ENCODE results near the gene MTG2. TPM values are rescaled to one million over a fixed set of nuclear protein-coding genes. Genes with fewer than 3 reads are reported as not detected.

MTG2 gene
- polyA plus RNA-seq, 1 of the 3 experiments (the other 2 are of a cell fraction): 42.9 TPM

GRCh38 chr20:62216636-62217566 lies 34.1 kb downstream of the MTG2 start (continued):
- TF ChIP-seq ZBTB33 (IDR thresholded peaks at IDR 0.05; ENCODE audit: borderline replicate concordance, low read depth) (no peak), MXI1 (IDR thresholded peaks at IDR 0.05; ENCODE audit: low read depth, low read length) (no peak)

DNA sequence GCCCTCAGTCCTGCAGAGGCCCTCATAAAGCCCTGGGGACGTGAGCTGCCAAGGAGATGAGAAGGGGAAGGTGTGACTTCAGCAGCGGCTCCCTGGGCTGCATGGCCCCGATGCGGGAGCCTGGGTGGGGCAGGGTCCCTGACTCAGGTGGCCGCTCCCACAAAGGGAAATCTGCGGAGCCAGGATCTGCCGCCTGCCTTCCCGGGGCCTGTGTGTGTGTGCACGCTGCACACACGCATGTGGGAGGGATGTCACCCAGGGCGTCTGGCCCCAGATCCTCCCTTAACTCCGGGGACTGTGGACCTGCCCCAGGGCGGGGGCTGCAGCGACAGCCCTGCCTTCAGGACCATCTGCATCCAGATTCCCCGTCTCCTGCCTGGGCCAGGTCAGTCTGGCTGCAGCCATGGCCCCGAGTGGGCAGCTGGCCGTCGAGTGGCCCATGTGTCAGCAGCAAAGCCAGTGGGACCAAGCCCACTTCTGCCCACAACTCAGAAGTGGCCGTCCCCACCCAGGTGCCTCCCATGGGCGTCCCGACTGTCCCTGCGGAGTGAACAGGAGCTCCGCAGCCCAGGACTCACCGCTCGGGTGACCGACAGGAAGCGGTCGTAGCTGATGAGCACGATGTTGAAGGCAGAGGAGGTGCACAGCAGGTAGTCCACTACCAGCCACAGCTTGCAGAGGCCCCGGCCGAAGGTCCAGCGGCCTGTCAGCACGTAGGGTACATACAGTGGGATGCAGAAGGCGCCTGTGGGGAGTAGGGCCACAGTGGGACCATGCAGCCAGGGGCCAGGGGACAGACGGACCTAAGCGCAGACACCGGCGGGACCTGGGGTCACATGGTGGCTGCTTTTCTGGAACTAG lies 35.3 kb downstream of the MTG2 start:
- no peak overlapping the region for H3K4me2 ChIP-seq
- no peaks in the 10 kb centered on the region for H3K79me2 ChIP-seq (ENCODE audit: insufficient read depth)
- H3K36me3 ChIP-seq (replicated peaks in 1 of 2; ENCODE audit: control insufficient read depth in 1 of 2, insufficient read depth in 2 of 2, low read length in 1 of 2): no peaks in the 10 kb centered on the region
- no peaks in the 10 kb centered on the region for H3K9me2 ChIP-seq
- H3K4me1 ChIP-seq (ENCODE audit: control insufficient read depth in 1 of 2, insufficient read depth in 2 of 2, low read depth in 1 of 2, low read length in 1 of 2): peaks cover 0 to 16% of the 10 kb centered on the region in 2 experiments; a peak in 1 of 4 replicates
- WGBS (ENCODE audit: low lambda C conversion rate): 72% methylated on average over 13 of the region's 38 CpGs
- no peak overlapping the region for H2AFZ ChIP-seq (ENCODE audit: low read depth)
- POLR2A ChIA-PET: no interaction called here
- 0 out of 2 replicates have a peak, but pooled peaks cover 8% of the 10 kb centered on the region for H4K20me1 ChIP-seq (ENCODE audit: insufficient read depth)
- H3K4me3 ChIP-seq (ENCODE audit: low read depth in 2 of 2, low read length in 1 of 2): no peak overlapping the region; a peak in 1 of 4 replicates
- no peaks in the 10 kb centered on the region for H3F3A ChIP-seq (replicated peaks; ENCODE audit: insufficient read depth)
- H3K9ac ChIP-seq: no peak overlapping the region
- DNase-seq: no peak
- peaks cover 34% of the 10 kb centered on the region for H3K27me3 ChIP-seq (ENCODE audit: insufficient read depth)
- TF ChIP-seq GATA2 (CRISPR knock-in tag; IDR thresholded peaks at IDR 0.05) (no peak), FOSL2 (IDR thresholded peaks at IDR 0.05; ENCODE audit: borderline replicate concordance, low read depth) (no peak), IRF3 (IDR thresholded peaks at IDR 0.05; ENCODE audit: low read depth, low read length) (no peak), NFIC (IDR thresholded peaks at IDR 0.05; ENCODE audit: borderline replicate concordance) (no peak), EP300 (IDR thresholded peaks at IDR 0.05; ENCODE audit: borderline replicate concordance in 1 of 2, low read depth in 1 of 2, low read length in 1 of 2) (no peak)
- TF ChIP-seq, protein P1, sequence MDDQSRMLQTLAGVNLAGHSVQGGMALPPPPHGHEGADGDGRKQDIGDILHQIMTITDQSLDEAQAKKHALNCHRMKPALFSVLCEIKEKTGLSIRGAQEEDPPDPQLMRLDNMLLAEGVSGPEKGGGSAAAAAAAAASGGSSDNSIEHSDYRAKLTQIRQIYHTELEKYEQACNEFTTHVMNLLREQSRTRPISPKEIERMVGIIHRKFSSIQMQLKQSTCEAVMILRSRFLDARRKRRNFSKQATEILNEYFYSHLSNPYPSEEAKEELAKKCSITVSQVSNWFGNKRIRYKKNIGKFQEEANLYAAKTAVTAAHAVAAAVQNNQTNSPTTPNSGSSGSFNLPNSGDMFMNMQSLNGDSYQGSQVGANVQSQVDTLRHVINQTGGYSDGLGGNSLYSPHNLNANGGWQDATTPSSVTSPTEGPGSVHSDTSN (IDR thresholded peaks at IDR 0.05): no peak
- TF ChIP-seq, protein P2, sequence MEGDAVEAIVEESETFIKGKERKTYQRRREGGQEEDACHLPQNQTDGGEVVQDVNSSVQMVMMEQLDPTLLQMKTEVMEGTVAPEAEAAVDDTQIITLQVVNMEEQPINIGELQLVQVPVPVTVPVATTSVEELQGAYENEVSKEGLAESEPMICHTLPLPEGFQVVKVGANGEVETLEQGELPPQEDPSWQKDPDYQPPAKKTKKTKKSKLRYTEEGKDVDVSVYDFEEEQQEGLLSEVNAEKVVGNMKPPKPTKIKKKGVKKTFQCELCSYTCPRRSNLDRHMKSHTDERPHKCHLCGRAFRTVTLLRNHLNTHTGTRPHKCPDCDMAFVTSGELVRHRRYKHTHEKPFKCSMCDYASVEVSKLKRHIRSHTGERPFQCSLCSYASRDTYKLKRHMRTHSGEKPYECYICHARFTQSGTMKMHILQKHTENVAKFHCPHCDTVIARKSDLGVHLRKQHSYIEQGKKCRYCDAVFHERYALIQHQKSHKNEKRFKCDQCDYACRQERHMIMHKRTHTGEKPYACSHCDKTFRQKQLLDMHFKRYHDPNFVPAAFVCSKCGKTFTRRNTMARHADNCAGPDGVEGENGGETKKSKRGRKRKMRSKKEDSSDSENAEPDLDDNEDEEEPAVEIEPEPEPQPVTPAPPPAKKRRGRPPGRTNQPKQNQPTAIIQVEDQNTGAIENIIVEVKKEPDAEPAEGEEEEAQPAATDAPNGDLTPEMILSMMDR (IDR thresholded peaks at IDR 0.05): no peak
- H3K27ac ChIP-seq (ENCODE audit: low read depth in 2 of 2, low read length in 1 of 2): no peak overlapping the region
- CTCF ChIA-PET: interaction anchor here (1.1 to 1.5 kb wide), 4 partner anchors 9 to 82 kb away, joined by 3 to 4 read pairs (median 3); no protein-coding TSS in a partner anchor
- H3K9me3 ChIP-seq: no peaks in the 10 kb centered on the region
